Activated naive CD4-positive, alpha-beta T cell treated with anti-CD3 and anti-CD28 coated beads, Interleukin-2, amount 10 ng/mL, durations not matched to agents 7 days and 5 days (primary cell): ENCODE data around the gene PCNT.
A peak's percentile ranks its signal among the peaks of the same experiment; 100 is the strongest.
"Not testable (repeated sequence)": the region's sequence is repeated elsewhere in the genome, so short reads cannot be mapped to it uniquely, and the experiment has no call there.

ENCODE experiments used
- CTCF ChIA-PET: fragments of 350-600 bp; sonication (Branson Sonifier 250); formaldehyde crosslinking; loops from one replicate; lab custom pipeline; 2021; ENCODE audit warnings: antibody characterized with exemption; lab: Charles Lee
- DNase-seq: peaks from one replicate; pipeline ENCODE4 v3.0.0-alpha.2; 2020
- H3K27ac Mint-ChIP-seq: one replicate; pipeline ENCODE4 v1.8.0; 2021; ENCODE audit warnings: mild to moderate bottlenecking, moderate library complexity, mixed read lengths
- H3K27me3 Mint-ChIP-seq: one replicate; pipeline ENCODE4 v1.8.0; 2021; ENCODE audit warnings: mild to moderate bottlenecking, mixed read lengths
- H3K36me3 Mint-ChIP-seq: one replicate; pipeline ENCODE4 v1.8.0; 2021; ENCODE audit warnings: mixed read lengths
- H3K4me1 Mint-ChIP-seq: one replicate; pipeline ENCODE4 v1.8.0; 2021; ENCODE audit warnings: mixed read lengths
- H3K4me3 Mint-ChIP-seq: one replicate; pipeline ENCODE4 v1.8.0; 2021; ENCODE audit warnings: mild to moderate bottlenecking, moderate library complexity, mixed read lengths
- H3K9me3 Mint-ChIP-seq: one replicate; pipeline ENCODE4 v1.8.0; 2021; ENCODE audit warnings: mixed read lengths

Gene PCNT

GRCh38 chr21:46397993-46398392, 74.0 kb downstream of the PCNT start:
- no peak for DNase-seq
- no peak overlapping the region for H3K27ac Mint-ChIP-seq
- no peaks in the 10 kb centered on the region for H3K27me3 Mint-ChIP-seq
- no peaks in the 10 kb centered on the region for H3K4me1 Mint-ChIP-seq
- H3K9me3 Mint-ChIP-seq = no peaks in the 10 kb centered on the region
- H3K36me3 Mint-ChIP-seq = peaks cover 54% of the 10 kb centered on the region
- CTCF ChIA-PET = no interaction called here
- H3K4me3 Mint-ChIP-seq = no peak overlapping the region

GRCh38 chr21:46399129-46399528, 75.2 kb downstream of the PCNT start:
- H3K27me3 Mint-ChIP-seq = no peaks in the 10 kb centered on the region
- H3K9me3 Mint-ChIP-seq = no peaks in the 10 kb centered on the region
- CTCF ChIA-PET = no interaction called here
- peaks cover 55% of the 10 kb centered on the region for H3K36me3 Mint-ChIP-seq
- H3K4me3 Mint-ChIP-seq = no peak overlapping the region
- no peak for DNase-seq
- H3K4me1 Mint-ChIP-seq = no peaks in the 10 kb centered on the region
- H3K27ac Mint-ChIP-seq = no peak overlapping the region

- no peaks in the 10 kb centered on the region for H3K4me1 Mint-ChIP-seq
- no peak for DNase-seq
- H3K27ac Mint-ChIP-seq = peak overlapping the region; percentile 53
- no peak overlapping the region for H3K4me3 Mint-ChIP-seq
- no peaks in the 10 kb centered on the region for H3K9me3 Mint-ChIP-seq
- CTCF ChIA-PET = no interaction called here
- H3K36me3 Mint-ChIP-seq = peaks cover 54% of the 10 kb centered on the region
- no peaks in the 10 kb centered on the region for H3K27me3 Mint-ChIP-seq
Measured at GRCh38 chr21:46399686-46400085, 75.7 kb downstream of the PCNT start.

- Mint-ChIP-seq H3K27me3 (no peaks in the 10 kb centered on the region), H3K36me3 (peaks cover 51% of the 10 kb centered on the region), H3K27ac (no peak overlapping the region), H3K4me3 (no peak overlapping the region), H3K4me1 (no peaks in the 10 kb centered on the region), H3K9me3 (no peaks in the 10 kb centered on the region)
- no peak for DNase-seq
- CTCF ChIA-PET = no interaction called here
Measured at GRCh38 chr21:46401186-46401910, 77.4 kb downstream of the PCNT start.

DNA sequence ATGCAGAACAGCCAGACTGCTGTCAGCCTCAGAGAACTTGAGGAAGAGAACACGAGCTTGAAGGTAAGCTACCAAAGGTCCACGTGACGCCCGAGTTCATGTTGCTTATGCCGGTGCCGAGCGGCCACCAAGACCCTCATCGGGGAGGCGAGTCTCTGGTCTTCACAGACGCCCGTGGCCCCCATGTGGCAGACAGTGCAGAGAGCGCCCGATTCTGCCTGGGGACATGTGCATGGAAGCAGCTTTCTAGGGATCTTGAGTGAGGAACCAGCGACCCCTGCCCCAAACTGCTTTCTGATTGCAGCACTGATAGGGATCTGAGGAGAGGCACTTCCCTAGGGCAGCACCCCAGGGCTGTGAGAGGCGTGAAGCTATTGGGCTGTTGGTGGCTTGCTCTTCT, 78.5 kb downstream of the PCNT start:
- Mint-ChIP-seq H3K27me3 (no peaks in the 10 kb centered on the region), H3K9me3 (no peaks in the 10 kb centered on the region), H3K27ac (no peak overlapping the region), H3K4me1 (no peaks in the 10 kb centered on the region), H3K4me3 (no peak overlapping the region), H3K36me3 (peaks cover 48% of the 10 kb centered on the region)
- CTCF ChIA-PET = interaction anchor here (1.3 kb wide), 1 partner anchor 10 kb away, joined by 4 read pairs; no protein-coding TSS in a partner anchor
- no peak for DNase-seq

GRCh38 chr21:46403234-46403811, 79.4 kb downstream of the PCNT start:
- not testable (repeated sequence) for DNase-seq, H3K27ac Mint-ChIP-seq, H3K9me3 Mint-ChIP-seq, H3K4me3 Mint-ChIP-seq, H3K4me1 Mint-ChIP-seq, H3K27me3 Mint-ChIP-seq
- CTCF ChIA-PET = interaction anchor here (1.3 kb wide), 1 partner anchor 9 kb away, joined by 4 read pairs; no protein-coding TSS in a partner anchor
- peaks cover 45% of the 10 kb centered on the region for H3K36me3 Mint-ChIP-seq

GRCh38 chr21:46404306-46404705, 80.3 kb downstream of the PCNT start:
- Mint-ChIP-seq H3K9me3 (no peaks in the 10 kb centered on the region), H3K4me1 (no peaks in the 10 kb centered on the region), H3K36me3 (peaks cover 39% of the 10 kb centered on the region), H3K27ac (no peak overlapping the region), H3K27me3 (no peaks in the 10 kb centered on the region), H3K4me3 (no peak overlapping the region)
- CTCF ChIA-PET = no interaction called here
- DNase-seq = no peak

- Mint-ChIP-seq H3K4me1 (no peaks in the 10 kb centered on the region), H3K36me3 (peaks cover 38% of the 10 kb centered on the region), H3K9me3 (no peaks in the 10 kb centered on the region), H3K27ac (no peak overlapping the region), H3K4me3 (no peak overlapping the region), H3K27me3 (no peaks in the 10 kb centered on the region)
- CTCF ChIA-PET = no interaction called here
- DNase-seq = no peak
Measured at GRCh38 chr21:46406001-46406400, 82.0 kb downstream of the PCNT start.

DNA sequence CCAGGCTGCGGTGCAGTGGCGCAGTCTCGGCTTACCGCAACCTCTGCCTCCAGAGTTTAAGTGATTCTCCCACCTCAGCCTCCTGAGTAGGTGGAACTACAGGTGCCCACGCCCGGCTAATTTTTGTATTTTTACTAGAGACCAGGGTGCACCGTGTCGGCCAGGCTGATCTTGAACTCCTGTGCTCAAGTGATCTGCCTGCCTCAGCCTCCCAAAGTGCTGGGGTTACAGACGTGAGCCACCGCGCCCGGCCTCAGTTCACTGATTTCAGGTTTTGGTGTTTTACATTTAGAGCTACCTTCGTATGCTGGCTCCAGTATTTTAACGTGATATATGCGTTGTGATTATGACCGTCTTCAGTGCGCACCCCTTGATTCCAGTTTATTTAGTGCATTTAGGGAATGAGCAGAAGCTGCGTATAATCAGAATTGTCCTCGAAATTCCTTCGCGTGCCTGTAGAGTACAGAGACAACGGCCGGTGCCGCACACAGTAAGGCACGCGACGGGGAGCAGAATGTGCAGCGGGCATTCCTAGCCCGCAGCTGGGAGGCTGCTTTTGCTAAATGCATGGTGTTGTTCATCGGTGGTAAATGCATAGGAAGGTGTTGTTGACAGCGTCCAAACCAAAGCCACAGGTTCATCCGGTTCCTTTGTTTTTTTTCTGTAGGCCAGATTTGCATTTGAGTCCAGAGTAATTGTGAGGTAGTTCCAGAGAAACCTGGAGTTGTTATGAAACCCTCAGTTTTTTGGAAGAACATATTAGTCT, 85.9 kb downstream of the PCNT start:
- DNase-seq = no peak
- H3K4me3 Mint-ChIP-seq = no peak overlapping the region

GRCh38 chr21:46410516-46410915, 86.6 kb downstream of the PCNT start:
- no peaks in the 10 kb centered on the region for H3K27me3 Mint-ChIP-seq
- no peak for DNase-seq
- H3K36me3 Mint-ChIP-seq = peaks cover 20% of the 10 kb centered on the region
- H3K4me3 Mint-ChIP-seq = no peak overlapping the region
- H3K4me1 Mint-ChIP-seq = no peaks in the 10 kb centered on the region
- H3K27ac Mint-ChIP-seq = no peak overlapping the region
- CTCF ChIA-PET = no interaction called here
- H3K9me3 Mint-ChIP-seq = no peaks in the 10 kb centered on the region

More for the DNA sequence above, 85.9 kb downstream of the PCNT start:
- peak overlapping the region; percentile 37 for H3K27ac Mint-ChIP-seq
- no peaks in the 10 kb centered on the region for H3K9me3 Mint-ChIP-seq
- H3K4me1 Mint-ChIP-seq = no peaks in the 10 kb centered on the region
- H3K36me3 Mint-ChIP-seq = peaks cover 20% of the 10 kb centered on the region
- no peaks in the 10 kb centered on the region for H3K27me3 Mint-ChIP-seq
- CTCF ChIA-PET = no interaction called here

DNA sequence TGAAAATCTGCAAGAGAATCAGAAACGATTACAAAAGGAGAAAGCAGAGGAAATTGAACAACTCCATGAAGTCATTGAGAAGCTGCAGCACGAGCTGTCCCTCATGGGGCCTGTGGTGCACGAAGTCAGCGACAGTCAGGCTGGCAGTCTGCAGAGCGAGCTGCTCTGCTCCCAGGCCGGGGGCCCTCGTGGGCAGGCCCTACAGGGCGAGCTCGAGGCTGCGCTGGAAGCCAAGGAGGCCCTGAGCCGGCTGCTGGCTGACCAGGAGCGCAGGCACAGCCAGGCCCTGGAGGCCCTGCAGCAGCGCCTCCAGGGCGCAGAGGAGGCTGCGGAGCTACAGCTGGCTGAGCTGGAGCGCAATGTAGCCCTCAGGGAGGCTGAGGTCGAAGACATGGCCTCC, 87.3 kb downstream of the PCNT start:
- H3K4me3 Mint-ChIP-seq = no peak overlapping the region
- H3K4me1 Mint-ChIP-seq = no peaks in the 10 kb centered on the region
- H3K27me3 Mint-ChIP-seq = no peaks in the 10 kb centered on the region
- no peaks in the 10 kb centered on the region for H3K9me3 Mint-ChIP-seq
- no peak overlapping the region for H3K27ac Mint-ChIP-seq
- CTCF ChIA-PET = no interaction called here
- DNase-seq = no peak
- peaks cover 23% of the 10 kb centered on the region for H3K36me3 Mint-ChIP-seq

DNA sequence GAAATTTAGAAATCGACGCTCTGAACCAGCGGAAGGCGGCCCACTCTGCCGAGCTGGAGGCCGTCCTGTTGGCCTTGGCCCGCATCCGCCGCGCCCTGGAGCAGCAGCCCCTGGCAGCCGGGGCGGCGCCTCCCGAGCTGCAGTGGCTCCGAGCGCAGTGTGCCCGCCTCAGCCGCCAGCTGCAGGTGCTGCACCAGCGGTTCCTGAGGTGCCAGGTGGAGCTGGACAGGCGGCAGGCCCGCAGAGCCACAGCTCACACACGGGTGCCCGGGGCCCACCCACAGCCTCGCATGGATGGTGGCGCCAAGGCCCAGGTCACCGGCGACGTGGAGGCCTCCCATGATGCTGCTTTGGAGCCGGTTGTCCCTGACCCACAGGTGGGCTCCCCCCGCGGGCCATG, 87.7 kb downstream of the PCNT start:
- CTCF ChIA-PET = interaction anchor here (1.2 kb wide), 1 partner anchor 9 kb away, joined by 4 read pairs; no protein-coding TSS in a partner anchor
- H3K27me3 Mint-ChIP-seq = no peaks in the 10 kb centered on the region
- H3K4me3 Mint-ChIP-seq = no peak overlapping the region
- DNase-seq = no peak
- H3K36me3 Mint-ChIP-seq = peaks cover 25% of the 10 kb centered on the region
- H3K4me1 Mint-ChIP-seq = no peaks in the 10 kb centered on the region
- H3K9me3 Mint-ChIP-seq = no peaks in the 10 kb centered on the region
- no peak overlapping the region for H3K27ac Mint-ChIP-seq

DNA sequence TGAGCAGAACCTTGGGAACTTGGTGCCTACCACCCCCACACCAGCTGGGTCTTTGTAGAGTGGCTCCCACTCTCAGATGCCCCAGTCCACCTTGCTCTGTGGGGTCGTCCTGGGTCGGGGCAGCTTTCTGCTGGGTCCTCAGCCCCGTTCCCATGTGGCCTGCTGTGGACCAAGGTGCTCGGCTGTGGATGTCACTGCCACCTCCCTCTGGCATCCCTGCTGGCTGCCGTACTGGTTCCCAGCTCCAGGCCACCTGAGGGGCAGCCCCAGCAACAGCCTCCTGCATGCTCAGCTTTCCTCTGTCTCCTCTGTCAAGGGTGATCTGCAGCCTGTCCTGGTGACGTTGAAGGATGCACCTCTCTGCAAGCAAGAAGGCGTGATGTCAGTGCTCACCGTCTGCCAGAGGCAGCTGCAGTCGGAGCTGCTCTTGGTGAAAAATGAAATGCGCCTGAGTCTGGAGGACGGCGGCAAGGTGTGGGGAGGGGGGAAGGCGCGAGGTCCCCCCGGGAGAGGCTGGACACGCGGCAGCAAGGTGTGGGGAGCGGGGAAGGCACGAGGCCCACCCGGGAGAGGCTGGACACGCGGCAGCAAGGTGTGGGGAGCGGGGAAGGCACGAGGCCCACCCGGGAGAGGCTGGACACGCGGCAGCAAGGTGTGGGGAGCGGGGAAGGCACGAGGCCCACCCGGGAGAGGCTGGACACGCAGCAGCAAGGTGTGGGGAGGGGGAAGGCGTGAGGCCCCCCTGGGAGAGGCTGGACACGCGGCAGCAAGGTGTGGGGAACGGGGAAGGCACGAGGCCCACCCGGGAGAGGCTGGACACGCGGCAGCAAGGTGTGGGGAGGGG, 88.8 kb downstream of the PCNT start:
- CTCF ChIA-PET = interaction anchor here (1.0 to 1.2 kb wide), 2 partner anchors 10 to 269 kb away, joined by 4 read pairs; no protein-coding TSS in a partner anchor
- Mint-ChIP-seq H3K27ac (no peak overlapping the region), H3K9me3 (no peaks in the 10 kb centered on the region), H3K27me3 (no peaks in the 10 kb centered on the region), H3K36me3 (peaks cover 21% of the 10 kb centered on the region), H3K4me3 (no peak overlapping the region), H3K4me1 (no peaks in the 10 kb centered on the region)
- DNase-seq = no peak

- Mint-ChIP-seq H3K4me1 (no peaks in the 10 kb centered on the region), H3K9me3 (no peaks in the 10 kb centered on the region), H3K27me3 (no peaks in the 10 kb centered on the region), H3K27ac (no peak overlapping the region), H3K4me3 (no peak overlapping the region), H3K36me3 (peaks cover 24% of the 10 kb centered on the region)
- no peak for DNase-seq
- CTCF ChIA-PET = interaction anchor here (1.0 kb wide), 1 partner anchor 270 kb away, joined by 4 read pairs; no protein-coding TSS in a partner anchor
Measured at GRCh38 chr21:46413365-46413696, 89.4 kb downstream of the PCNT start.
